NCI-H524 treated with DMSO at 0.1 percent for 48 hours (cell line): ENCODE measurements around the gene BANK1.

Experiments used
- DNase-seq: peaks from one replicate; lab custom pipeline; 2025; lab: John Stamatoyannopoulos, UW

Gene BANK1

GRCh38 chr4:101790521-101791181, at the start of gene BANK1:
Gene BANK1, plus strand, starts transcription at chr4:101790730. Its CDS starts 151 bp downstream, at chr4:101790881.
- no peak for DNase-seq

GRCh38 chr4:101753721-101754120, 36.8 kb upstream of the BANK1 start:
- no peak for DNase-seq

- DNase-seq, result no peak
Observed at GRCh38 chr4:101756181-101756580, 34.3 kb upstream of the BANK1 start.

GRCh38 chr4:101761405-101761804, 29.1 kb upstream of the BANK1 start:
- no peak for DNase-seq

- no peak for DNase-seq
Observed at GRCh38 chr4:101762025-101762424, 28.5 kb upstream of the BANK1 start.

GRCh38 chr4:101762534-101762933, 28.0 kb upstream of the BANK1 start:
- no peak for DNase-seq

GRCh38 chr4:101763576-101763975, 27.0 kb upstream of the BANK1 start:
- no peak for DNase-seq

- no peak for DNase-seq
Observed at GRCh38 chr4:101774807-101775206, 15.7 kb upstream of the BANK1 start.

- no peak for DNase-seq
Observed at GRCh38 chr4:101777431-101777830, 13.1 kb upstream of the BANK1 start.

- DNase-seq, result no peak
Observed at GRCh38 chr4:101780284-101780683, 10.2 kb upstream of the BANK1 start.

- DNase-seq, result no peak
Observed at GRCh38 chr4:101782546-101782945, 8.0 kb upstream of the BANK1 start.

- no peak for DNase-seq
Observed at GRCh38 chr4:101784957-101785356, 5.6 kb upstream of the BANK1 start.

GRCh38 chr4:101785486-101785885, 5.0 kb upstream of the BANK1 start:
- DNase-seq, result no peak

- DNase-seq, result peak; percentile 19
Observed at GRCh38 chr4:101787701-101788316, 2.7 kb upstream of the BANK1 start.

GRCh38 chr4:101791182-101791558, 640 bp downstream of the BANK1 start:
- no peak for DNase-seq

- DNase-seq, result no peak
Observed at GRCh38 chr4:101792056-101792590, 1.6 kb downstream of the BANK1 start.

- DNase-seq, result no peak
Observed at GRCh38 chr4:101793397-101793796, 2.9 kb downstream of the BANK1 start.

GRCh38 chr4:101794806-101795205, 4.3 kb downstream of the BANK1 start:
- no peak for DNase-seq

- DNase-seq, result no peak
Observed at GRCh38 chr4:101795704-101796103, 5.2 kb downstream of the BANK1 start.

- DNase-seq, result no peak
Observed at GRCh38 chr4:101801958-101802357, 11.4 kb downstream of the BANK1 start.

GRCh38 chr4:101806914-101807313, 16.4 kb downstream of the BANK1 start:
- no peak for DNase-seq

GRCh38 chr4:101807351-101807750, 16.8 kb downstream of the BANK1 start:
- no peak for DNase-seq

- no peak for DNase-seq
Observed at GRCh38 chr4:101813604-101814003, 23.1 kb downstream of the BANK1 start.

- no peak for DNase-seq
Observed at GRCh38 chr4:101818362-101818761, 27.8 kb downstream of the BANK1 start.
